Measurements from ENCODE around the gene CACNG4. TPM values are rescaled to one million over a fixed set of nuclear protein-coding genes. Genes with fewer than 3 reads are reported as not detected.

Gene CACNG4
- under 0.01 and 0.07 TPM in 2 replicates for total RNA-seq

DNA sequence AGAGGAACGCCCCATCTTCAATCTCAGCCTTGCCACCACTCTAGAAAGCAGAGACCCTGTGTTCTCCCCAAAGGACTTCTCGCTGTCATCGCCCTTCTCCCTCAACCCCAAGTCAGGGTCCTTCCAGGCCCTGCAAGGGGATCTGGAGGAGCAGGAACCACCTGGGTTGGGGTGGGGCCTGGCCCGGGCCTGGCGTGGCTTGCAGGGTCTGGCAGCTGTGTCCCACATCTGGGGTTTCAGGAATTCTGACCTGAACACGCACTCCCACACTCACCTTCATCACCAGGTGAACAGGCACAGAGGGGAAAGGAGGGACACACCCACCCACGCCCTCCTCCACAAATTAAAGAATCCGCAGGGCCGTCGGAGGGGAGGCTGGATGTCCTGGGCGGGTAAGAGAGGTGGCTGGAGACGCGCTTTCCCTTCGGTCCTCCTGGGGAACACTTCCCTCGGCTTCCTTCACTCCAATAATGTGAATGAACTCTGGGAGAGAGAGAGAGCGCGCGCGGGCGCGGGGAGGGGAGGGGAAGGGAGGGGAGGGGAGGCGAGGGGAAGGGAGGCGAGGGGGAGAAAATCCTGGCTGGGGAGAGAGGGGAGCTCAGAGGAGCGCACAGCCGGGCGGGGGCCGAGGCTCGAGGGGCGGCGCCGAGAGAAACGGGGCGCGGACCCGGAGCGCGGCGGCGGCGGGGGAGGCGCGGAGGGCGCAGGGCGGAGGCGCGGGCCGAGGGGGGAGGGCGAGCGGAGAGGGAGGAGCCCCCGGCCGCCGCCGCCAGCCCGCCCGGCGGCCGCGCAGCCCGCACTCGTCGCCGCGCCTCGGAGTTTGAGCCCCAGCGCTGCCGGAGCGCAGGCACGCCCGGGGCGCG is at the start of gene CACNG4:
Gene CACNG4 (plus strand): TSS at position 799 of the 863 bp plus-strand sequence. CDS start 205 bp downstream, outside the sequence.

DNA sequence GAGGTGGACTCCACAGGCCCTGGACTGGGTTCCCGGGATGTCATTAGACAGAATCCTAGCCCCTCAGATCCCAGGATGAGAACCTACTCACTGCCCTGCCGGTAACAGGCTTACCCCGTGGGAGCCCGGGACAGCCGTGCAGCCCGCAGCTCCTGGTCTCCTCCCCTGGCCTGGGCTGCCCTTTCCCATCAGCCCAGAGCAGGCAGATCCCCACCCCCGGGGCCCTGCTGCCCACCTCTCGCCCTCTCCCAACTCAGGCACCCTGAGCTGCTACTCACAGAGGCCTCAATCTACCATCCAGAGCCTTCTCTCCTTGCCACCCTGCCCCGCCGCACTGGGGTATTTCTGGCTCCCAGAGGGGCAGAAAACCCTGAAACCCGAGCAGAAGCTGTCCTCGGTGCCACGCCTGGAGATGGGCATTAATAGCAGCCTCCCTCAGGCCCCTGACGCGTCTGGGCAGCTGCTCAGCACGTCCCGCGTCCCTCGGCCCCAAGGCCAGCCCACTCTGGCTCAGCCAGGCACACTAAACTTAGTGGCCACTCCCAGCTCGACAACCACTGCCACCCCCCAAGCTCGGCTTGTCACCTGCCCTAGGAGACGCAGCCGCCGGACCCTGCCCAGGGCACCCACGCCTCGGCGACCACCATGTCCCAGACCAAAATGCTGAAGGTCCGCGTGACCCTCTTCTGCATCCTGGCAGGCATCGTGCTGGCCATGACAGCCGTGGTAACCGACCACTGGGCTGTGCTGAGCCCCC is 79.7 kb downstream of the CACNG4 start, which contains the start of gene CACNG1:
Gene CACNG1 (plus strand): TSS at position 539 of the 757 bp plus-strand sequence. CDS start 107 bp downstream, at position 646.

Other genes with a start within 250 kb of the CACNG4 start
- gene CACNG5, start 129.6 kb upstream of the CACNG4 start, total RNA-seq, result not detected in 2 replicates
- gene CACNG1, start 79.8 kb downstream of the CACNG4 start, total RNA-seq, result not detected in 2 replicates